Anterior cingulate cortex (tissue), 58 donors: ENCODE results near the gene HABP2.

Experiments used
- DNase-seq, 58 donors: peaks; one replicate each; lab custom pipeline; 2025; lab: John Stamatoyannopoulos, UW

Gene HABP2

GRCh38 chr10:113621799-113622198 lies 68.9 kb downstream of the HABP2 start:
- no peak for DNase-seq

- no peak for DNase-seq
These were observed 70.0 kb downstream of the HABP2 start for GRCh38 chr10:113622831-113623230.

GRCh38 chr10:113625461-113626186 lies 72.8 kb downstream of the HABP2 start:
- no peak for DNase-seq

GRCh38 chr10:113626809-113627355 lies 74.0 kb downstream of the HABP2 start:
- DNase-seq = no peak

GRCh38 chr10:113627836-113628235 lies 75.0 kb downstream of the HABP2 start:
- DNase-seq = no peak

GRCh38 chr10:113628607-113629153 lies 75.8 kb downstream of the HABP2 start:
- DNase-seq = no peak

GRCh38 chr10:113630929-113631533 lies 78.2 kb downstream of the HABP2 start:
- DNase-seq = no peak

GRCh38 chr10:113631684-113632367 lies 79.0 kb downstream of the HABP2 start:
- DNase-seq = no peak
